Kidney epithelial cell (primary cell): ENCODE measurements around the gene MSANTD2. TPM values are rescaled to one million over a fixed set of nuclear protein-coding genes. Genes with fewer than 3 reads are reported as not detected.

ENCODE experiments used
- DNase-seq: peaks from one replicate; pipeline ENCODE4 v3.0.0-alpha.2; 2010; ENCODE audit warnings: low read depth
- H3K27me3 ChIP-seq: 2 replicates; pipeline ENCODE4 v1.6.0; 2011; ENCODE audit warnings: low read length; ENCODE audit not compliant: control insufficient read depth, insufficient read depth
- H3K36me3 ChIP-seq: 2 replicates; pipeline ENCODE4 v1.5.1; 2011; ENCODE audit warnings: low read length; ENCODE audit not compliant: control insufficient read depth, insufficient read depth
- H3K4me3 ChIP-seq: 2 replicates; pipeline ENCODE4 v1.5.1; 2011; ENCODE audit warnings: low read depth, mild to moderate bottlenecking, control low read depth, low read length
- CTCF ChIP-seq: IDR thresholded peaks from 2 replicates; pipeline ENCODE4 v1.5.1; 2011; ENCODE audit warnings: mild to moderate bottlenecking, moderate library complexity, low read length, control low read depth, inconsistent platforms; ENCODE audit not compliant: insufficient read depth, poor library complexity, severe bottlenecking
- total RNA-seq: library from RNA; depleted of rRNA; stranded (reverse); fragments of >200 nt; gene quantifications from 2 replicates; pipeline ENCODE4 v1.2.3, GENCODE V29; 2015

Gene MSANTD2
- total RNA-seq, 1 donor from 2014 or later: 16.0 TPM

GRCh38 chr11:124841201-124841600 lies 41.0 kb upstream of the MSANTD2 start:
- Histone ChIP-seq H3K4me3 (no peak overlapping the region), H3K36me3 (no peaks in the 10 kb centered on the region), H3K27me3 (peaks cover 71% of the 10 kb centered on the region)
- no peak for TF ChIP-seq CTCF
- no peak for DNase-seq

GRCh38 chr11:124840666-124841065 lies 40.5 kb upstream of the MSANTD2 start:
- Histone ChIP-seq H3K27me3 (peaks cover 65% of the 10 kb centered on the region), H3K36me3 (no peaks in the 10 kb centered on the region), H3K4me3 (no peak overlapping the region)
- TF ChIP-seq CTCF: no peak
- no peak for DNase-seq

- TF ChIP-seq CTCF: no peak
- no peak for DNase-seq
- Histone ChIP-seq H3K4me3 (no peak overlapping the region), H3K27me3 (peaks cover 60% of the 10 kb centered on the region), H3K36me3 (no peaks in the 10 kb centered on the region)
Observed at GRCh38 chr11:124839972-124840621, 39.9 kb upstream of the MSANTD2 start.

GRCh38 chr11:124839128-124839971 lies 39.1 kb upstream of the MSANTD2 start:
- Histone ChIP-seq H3K36me3 (no peaks in the 10 kb centered on the region), H3K27me3 (peaks cover 52% of the 10 kb centered on the region), H3K4me3 (peak overlapping the region; percentile 7)
- no peak for DNase-seq
- TF ChIP-seq CTCF: no peak

GRCh38 chr11:124838805-124839127 lies 38.6 kb upstream of the MSANTD2 start:
- Histone ChIP-seq H3K4me3 (no peak overlapping the region), H3K27me3 (peaks cover 46% of the 10 kb centered on the region), H3K36me3 (no peaks in the 10 kb centered on the region)
- no peak for TF ChIP-seq CTCF
- no peak for DNase-seq
